HepG2 (cell line): ENCODE results near the gene TREM1. TPM values are rescaled to one million over a fixed set of nuclear protein-coding genes. Genes with fewer than 3 reads are reported as not detected.
A peak's percentile ranks its signal among the peaks of the same experiment; 100 is the strongest.

Source experiments
- ATF1 ChIP-seq: IDR thresholded peaks from 2 replicates; pipeline ENCODE4 v1.6.1; 2016; ENCODE audit warnings: mild to moderate bottlenecking, control low read depth
- ATF7 ChIP-seq, 2 experiments: fragments of 450-650 bp in 1 of 2; sonication (generic) in 1 of 2; formaldehyde crosslinking in 1 of 2; IDR thresholded peaks; 2 replicates each; pipeline versions ENCODE4 v1.4.0 to v1.6.1; 2016 to 2020; ENCODE audit warnings: antibody characterized with exemption in 1 of 2, mild to moderate bottlenecking in 1 of 2, missing genetic modification reagents in 1 of 2
- DNMT1 ChIP-seq: sonication (generic); formaldehyde crosslinking; IDR thresholded peaks from 2 replicates; pipeline ENCODE4 v1.5.1; 2020; ENCODE audit warnings: mild to moderate bottlenecking, missing genetic modification reagents
- KAT7 ChIP-seq: IDR thresholded peaks from 2 replicates; pipeline ENCODE4 v1.6.1; 2018; ENCODE audit warnings: borderline replicate concordance, missing compliant biosample characterization
- PAWR ChIP-seq: sonication (generic); formaldehyde crosslinking; IDR thresholded peaks from 2 replicates; pipeline ENCODE4 v1.4.0; 2020; ENCODE audit warnings: missing genetic modification reagents, mild to moderate bottlenecking, borderline replicate concordance
- POLR2AphosphoS2 ChIP-seq: IDR thresholded peaks from 2 replicates; pipeline ENCODE4 v1.6.1; 2011; ENCODE audit warnings: low read depth, low read length, improper control_type of control experiment
- RXRB ChIP-seq: IDR thresholded peaks from 2 replicates; pipeline ENCODE4 v1.6.1; 2016; ENCODE audit warnings: borderline replicate concordance, missing genetic modification reagents, missing compliant biosample characterization
- ZNF367 ChIP-seq: sonication (generic); formaldehyde crosslinking; IDR thresholded peaks from 2 replicates; pipeline ENCODE4 v1.4.0; 2020; ENCODE audit warnings: missing genetic modification reagents, borderline replicate concordance
- ZNF614 ChIP-seq: IDR thresholded peaks from 2 replicates; pipeline ENCODE4 v1.6.1; 2018; ENCODE audit warnings: missing biosample characterization, missing genetic modification reagents, inconsistent platforms, borderline replicate concordance
- polyA plus RNA-seq, 8 experiments: library from polyadenylated mRNA; depleted of rRNA in 3 of 8; stranded (reverse) in 7 of 8; unstranded in 1 of 8; fragments of >200 nt; fragmentation: Illumina TruSeq in 4 of 8; extraction: Trizol in 4 of 8; gene quantifications; 2 replicates each; pipeline versions ENCODE4 v1.2.1 to v1.2.3, GENCODE V29; 2011 to 2016; ENCODE audit warnings: low read depth in 4 of 8, missing spikeins in 1 of 8, mixed read lengths in 1 of 8; ENCODE audit not compliant: insufficient read depth in 1 of 8
- total RNA-seq, 5 experiments: library from RNA; depleted of rRNA; stranded (reverse); fragments of >200 nt; fragmentation: Illumina TruSeq; extraction: Trizol; gene quantifications; 2 replicates each; pipeline ENCODE4 v1.2.3, GENCODE V29; 2016; ENCODE audit warnings: low read depth in 1 of 5
- TF ChIP-seq, protein P1 (sequence below): sonication (generic); formaldehyde crosslinking; IDR thresholded peaks from 2 replicates; pipeline ENCODE4 v1.4.0; 2020; ENCODE audit warnings: missing genetic modification reagents, borderline replicate concordance
- TF ChIP-seq, protein P2 (sequence below): sonication (generic); formaldehyde crosslinking; IDR thresholded peaks from 2 replicates; pipeline ENCODE4 v1.8.1; 2023; ENCODE audit warnings: mild to moderate bottlenecking, missing genetic modification reagents, borderline replicate concordance
- TF ChIP-seq, protein P3 (sequence below): IDR thresholded peaks from 2 replicates; pipeline ENCODE4 v1.6.1; 2016; ENCODE audit warnings: control low read depth
- TF ChIP-seq, protein P4 (sequence below): sonication (generic); formaldehyde crosslinking; IDR thresholded peaks from 2 replicates; pipeline ENCODE4 v1.4.0; 2020; ENCODE audit warnings: mild to moderate bottlenecking, low read depth, missing genetic modification reagents
- TF ChIP-seq, protein P5 (sequence below): sonication (generic); formaldehyde crosslinking; IDR thresholded peaks from 2 replicates; pipeline ENCODE4 v1.4.0; 2020; ENCODE audit warnings: mild to moderate bottlenecking, missing genetic modification reagents, borderline replicate concordance
- TF ChIP-seq, protein P6 (sequence below), 2 experiments: sonication (generic) in 1 of 2; formaldehyde crosslinking in 1 of 2; IDR thresholded peaks; 2 replicates each; pipeline versions ENCODE4 v1.4.0 to v1.6.1; 2018 to 2020; ENCODE audit warnings: missing genetic modification reagents in 2 of 2, borderline replicate concordance in 1 of 2, low read depth in 1 of 2, mild to moderate bottlenecking in 1 of 2, missing biosample characterization in 1 of 2

The TREM1 gene
- total and polyA plus RNA-seq, 2 of the 13 experiments (the other 11 are each of a cell fraction or from before 2014, with no cell fraction given), result 0.49 TPM; not detected in 1

DNA sequence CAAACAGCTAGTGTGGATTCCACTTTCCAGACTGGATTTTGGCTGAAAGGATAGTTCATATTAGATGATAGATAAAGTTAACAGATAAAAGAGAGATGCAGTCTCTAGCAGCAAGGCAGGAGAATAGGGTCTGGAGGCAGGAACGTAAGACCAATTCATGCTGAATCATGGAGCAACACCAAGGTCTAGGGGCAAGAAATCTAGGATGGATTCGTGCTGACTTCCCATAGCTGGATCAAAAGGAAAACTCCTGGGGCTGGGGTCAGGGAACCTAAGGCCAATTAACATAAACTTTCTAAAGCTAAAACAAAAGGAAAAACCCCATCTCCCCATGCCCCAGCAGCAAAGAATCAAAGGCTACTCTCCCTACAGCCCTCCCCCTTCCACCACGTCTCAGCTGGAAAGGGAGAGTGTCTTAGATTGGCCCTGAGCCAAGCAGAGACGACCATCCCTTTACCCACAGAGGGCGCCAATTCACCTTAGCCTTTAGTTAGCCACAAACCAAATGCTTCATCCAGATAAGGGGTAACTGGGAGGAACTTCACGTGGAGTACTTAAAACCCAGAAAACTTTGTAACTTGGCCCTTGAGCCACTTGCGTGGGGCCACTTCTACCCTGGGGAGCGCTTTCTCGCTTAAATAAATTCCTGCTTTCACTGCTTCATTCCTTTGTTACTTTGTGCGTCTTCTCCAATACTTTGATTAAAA, 7.6 kb downstream of the TREM1 start (continued):
- TF ChIP-seq, protein P1, sequence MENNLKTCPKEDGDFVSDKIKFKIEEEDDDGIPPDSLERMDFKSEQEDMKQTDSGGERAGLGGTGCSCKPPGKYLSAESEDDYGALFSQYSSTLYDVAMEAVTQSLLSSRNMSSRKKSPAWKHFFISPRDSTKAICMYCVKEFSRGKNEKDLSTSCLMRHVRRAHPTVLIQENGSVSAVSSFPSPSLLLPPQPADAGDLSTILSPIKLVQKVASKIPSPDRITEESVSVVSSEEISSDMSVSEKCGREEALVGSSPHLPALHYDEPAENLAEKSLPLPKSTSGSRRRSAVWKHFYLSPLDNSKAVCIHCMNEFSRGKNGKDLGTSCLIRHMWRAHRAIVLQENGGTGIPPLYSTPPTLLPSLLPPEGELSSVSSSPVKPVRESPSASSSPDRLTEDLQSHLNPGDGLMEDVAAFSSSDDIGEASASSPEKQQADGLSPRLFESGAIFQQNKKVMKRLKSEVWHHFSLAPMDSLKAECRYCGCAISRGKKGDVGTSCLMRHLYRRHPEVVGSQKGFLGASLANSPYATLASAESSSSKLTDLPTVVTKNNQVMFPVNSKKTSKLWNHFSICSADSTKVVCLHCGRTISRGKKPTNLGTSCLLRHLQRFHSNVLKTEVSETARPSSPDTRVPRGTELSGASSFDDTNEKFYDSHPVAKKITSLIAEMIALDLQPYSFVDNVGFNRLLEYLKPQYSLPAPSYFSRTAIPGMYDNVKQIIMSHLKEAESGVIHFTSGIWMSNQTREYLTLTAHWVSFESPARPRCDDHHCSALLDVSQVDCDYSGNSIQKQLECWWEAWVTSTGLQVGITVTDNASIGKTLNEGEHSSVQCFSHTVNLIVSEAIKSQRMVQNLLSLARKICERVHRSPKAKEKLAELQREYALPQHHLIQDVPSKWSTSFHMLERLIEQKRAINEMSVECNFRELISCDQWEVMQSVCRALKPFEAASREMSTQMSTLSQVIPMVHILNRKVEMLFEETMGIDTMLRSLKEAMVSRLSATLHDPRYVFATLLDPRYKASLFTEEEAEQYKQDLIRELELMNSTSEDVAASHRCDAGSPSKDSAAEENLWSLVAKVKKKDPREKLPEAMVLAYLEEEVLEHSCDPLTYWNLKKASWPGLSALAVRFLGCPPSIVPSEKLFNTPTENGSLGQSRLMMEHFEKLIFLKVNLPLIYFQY (CRISPR knock-in tag), result no peak
- TF ChIP-seq KAT7 (CRISPR knock-in tag) (no peak), ZNF367 (no peak), ZNF614 (CRISPR knock-in tag) (no peak), DNMT1 (no peak), ATF1 (no peak), POLR2AphosphoS2 (no peak), RXRB (CRISPR knock-in tag) (no peak), PAWR (CRISPR knock-in tag) (no peak), ATF7 (IDR thresholded peaks at IDR 0.05) (no peak), ATF7 (CRISPR knock-in tag; IDR thresholded peaks at IDR 0.05) (no peak)
- TF ChIP-seq, protein P2, sequence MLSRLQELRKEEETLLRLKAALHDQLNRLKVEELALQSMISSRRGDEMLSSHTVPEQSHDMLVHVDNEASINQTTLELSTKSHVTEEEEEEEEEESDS (CRISPR knock-in tag), result 0 out of 2 replicates have a peak, but pooled peaks have one; percentile 26
- TF ChIP-seq, protein P3, sequence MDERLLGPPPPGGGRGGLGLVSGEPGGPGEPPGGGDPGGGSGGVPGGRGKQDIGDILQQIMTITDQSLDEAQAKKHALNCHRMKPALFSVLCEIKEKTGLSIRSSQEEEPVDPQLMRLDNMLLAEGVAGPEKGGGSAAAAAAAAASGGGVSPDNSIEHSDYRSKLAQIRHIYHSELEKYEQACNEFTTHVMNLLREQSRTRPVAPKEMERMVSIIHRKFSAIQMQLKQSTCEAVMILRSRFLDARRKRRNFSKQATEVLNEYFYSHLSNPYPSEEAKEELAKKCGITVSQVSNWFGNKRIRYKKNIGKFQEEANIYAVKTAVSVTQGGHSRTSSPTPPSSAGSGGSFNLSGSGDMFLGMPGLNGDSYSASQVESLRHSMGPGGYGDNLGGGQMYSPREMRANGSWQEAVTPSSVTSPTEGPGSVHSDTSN (CRISPR knock-in tag), result no peak
- TF ChIP-seq, protein P4, sequence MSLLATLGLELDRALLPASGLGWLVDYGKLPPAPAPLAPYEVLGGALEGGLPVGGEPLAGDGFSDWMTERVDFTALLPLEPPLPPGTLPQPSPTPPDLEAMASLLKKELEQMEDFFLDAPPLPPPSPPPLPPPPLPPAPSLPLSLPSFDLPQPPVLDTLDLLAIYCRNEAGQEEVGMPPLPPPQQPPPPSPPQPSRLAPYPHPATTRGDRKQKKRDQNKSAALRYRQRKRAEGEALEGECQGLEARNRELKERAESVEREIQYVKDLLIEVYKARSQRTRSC (CRISPR knock-in tag), result no peak
- TF ChIP-seq, protein P5, sequence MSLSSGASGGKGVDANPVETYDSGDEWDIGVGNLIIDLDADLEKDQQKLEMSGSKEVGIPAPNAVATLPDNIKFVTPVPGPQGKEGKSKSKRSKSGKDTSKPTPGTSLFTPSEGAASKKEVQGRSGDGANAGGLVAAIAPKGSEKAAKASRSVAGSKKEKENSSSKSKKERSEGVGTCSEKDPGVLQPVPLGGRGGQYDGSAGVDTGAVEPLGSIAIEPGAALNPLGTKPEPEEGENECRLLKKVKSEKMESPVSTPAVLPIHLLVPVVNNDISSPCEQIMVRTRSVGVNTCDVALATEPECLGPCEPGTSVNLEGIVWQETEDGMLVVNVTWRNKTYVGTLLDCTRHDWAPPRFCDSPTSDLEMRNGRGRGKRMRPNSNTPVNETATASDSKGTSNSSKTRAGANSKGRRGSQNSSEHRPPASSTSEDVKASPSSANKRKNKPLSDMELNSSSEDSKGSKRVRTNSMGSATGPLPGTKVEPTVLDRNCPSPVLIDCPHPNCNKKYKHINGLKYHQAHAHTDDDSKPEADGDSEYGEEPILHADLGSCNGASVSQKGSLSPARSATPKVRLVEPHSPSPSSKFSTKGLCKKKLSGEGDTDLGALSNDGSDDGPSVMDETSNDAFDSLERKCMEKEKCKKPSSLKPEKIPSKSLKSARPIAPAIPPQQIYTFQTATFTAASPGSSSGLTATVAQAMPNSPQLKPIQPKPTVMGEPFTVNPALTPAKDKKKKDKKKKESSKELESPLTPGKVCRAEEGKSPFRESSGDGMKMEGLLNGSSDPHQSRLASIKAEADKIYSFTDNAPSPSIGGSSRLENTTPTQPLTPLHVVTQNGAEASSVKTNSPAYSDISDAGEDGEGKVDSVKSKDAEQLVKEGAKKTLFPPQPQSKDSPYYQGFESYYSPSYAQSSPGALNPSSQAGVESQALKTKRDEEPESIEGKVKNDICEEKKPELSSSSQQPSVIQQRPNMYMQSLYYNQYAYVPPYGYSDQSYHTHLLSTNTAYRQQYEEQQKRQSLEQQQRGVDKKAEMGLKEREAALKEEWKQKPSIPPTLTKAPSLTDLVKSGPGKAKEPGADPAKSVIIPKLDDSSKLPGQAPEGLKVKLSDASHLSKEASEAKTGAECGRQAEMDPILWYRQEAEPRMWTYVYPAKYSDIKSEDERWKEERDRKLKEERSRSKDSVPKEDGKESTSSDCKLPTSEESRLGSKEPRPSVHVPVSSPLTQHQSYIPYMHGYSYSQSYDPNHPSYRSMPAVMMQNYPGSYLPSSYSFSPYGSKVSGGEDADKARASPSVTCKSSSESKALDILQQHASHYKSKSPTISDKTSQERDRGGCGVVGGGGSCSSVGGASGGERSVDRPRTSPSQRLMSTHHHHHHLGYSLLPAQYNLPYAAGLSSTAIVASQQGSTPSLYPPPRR (CRISPR knock-in tag), result no peak
- TF ChIP-seq, protein P6, sequence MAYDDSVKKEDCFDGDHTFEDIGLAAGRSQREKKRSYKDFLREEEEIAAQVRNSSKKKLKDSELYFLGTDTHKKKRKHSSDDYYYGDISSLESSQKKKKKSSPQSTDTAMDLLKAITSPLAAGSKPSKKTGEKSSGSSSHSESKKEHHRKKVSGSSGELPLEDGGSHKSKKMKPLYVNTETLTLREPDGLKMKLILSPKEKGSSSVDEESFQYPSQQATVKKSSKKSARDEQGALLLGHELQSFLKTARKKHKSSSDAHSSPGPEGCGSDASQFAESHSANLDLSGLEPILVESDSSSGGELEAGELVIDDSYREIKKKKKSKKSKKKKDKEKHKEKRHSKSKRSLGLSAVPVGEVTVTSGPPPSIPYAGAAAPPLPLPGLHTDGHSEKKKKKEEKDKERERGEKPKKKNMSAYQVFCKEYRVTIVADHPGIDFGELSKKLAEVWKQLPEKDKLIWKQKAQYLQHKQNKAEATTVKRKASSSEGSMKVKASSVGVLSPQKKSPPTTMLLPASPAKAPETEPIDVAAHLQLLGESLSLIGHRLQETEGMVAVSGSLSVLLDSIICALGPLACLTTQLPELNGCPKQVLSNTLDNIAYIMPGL (CRISPR knock-in tag; IDR thresholded peaks at IDR 0.05; ENCODE audit: borderline replicate concordance in 1 of 2, low read depth in 1 of 2), result 0 out of 4 replicates have a peak, but pooled peaks have one; percentile 42 to 54
